ENCODE measurements around the gene THADA.

THADA gene

GRCh38 chr2:43250015-43250414 is 345.8 kb downstream of the THADA start:
- no peak for DNase-seq (ENCODE audit: low read depth in 2 of 2)

- no peak for DNase-seq (ENCODE audit: low read depth in 2 of 2)
Measured at GRCh38 chr2:43248621-43249020, 347.2 kb downstream of the THADA start.

- DNase-seq (ENCODE audit: low read depth in 2 of 2): no peak
Measured at GRCh38 chr2:43246641-43247040, 349.2 kb downstream of the THADA start.

GRCh38 chr2:43241558-43241957 is 354.3 kb downstream of the THADA start:
- DNase-seq (ENCODE audit: low read depth in 2 of 2): no peak

- DNase-seq (ENCODE audit: low read depth in 2 of 2): no peak
Measured at GRCh38 chr2:43240766-43241150, 355.1 kb downstream of the THADA start.

- DNase-seq (ENCODE audit: low read depth in 2 of 2): no peak
Measured at GRCh38 chr2:43239981-43240765, 355.7 kb downstream of the THADA start.

GRCh38 chr2:43238813-43239212 is 357.0 kb downstream of the THADA start:
- DNase-seq (ENCODE audit: low read depth in 2 of 2): no peak

GRCh38 chr2:43238176-43238575 is 357.7 kb downstream of the THADA start:
- DNase-seq (ENCODE audit: low read depth in 2 of 2): no peak

GRCh38 chr2:43233218-43234212 is 362.3 kb downstream of the THADA start:
- no peak for DNase-seq (ENCODE audit: low read depth in 2 of 2)

- no peak for DNase-seq (ENCODE audit: low read depth in 2 of 2)
Measured at GRCh38 chr2:43230951-43231827, 364.6 kb downstream of the THADA start.

GRCh38 chr2:43230351-43230885 is 365.4 kb downstream of the THADA start:
- DNase-seq (ENCODE audit: low read depth in 2 of 2): no peak

- no peak for DNase-seq (ENCODE audit: low read depth in 2 of 2)
Measured at GRCh38 chr2:43228756-43229659, 366.8 kb downstream of the THADA start.

- DNase-seq (ENCODE audit: low read depth in 2 of 2): no peak
Measured at GRCh38 chr2:43228321-43228751, 367.5 kb downstream of the THADA start.

- no peak for DNase-seq (ENCODE audit: low read depth in 2 of 2)
Measured at GRCh38 chr2:43227830-43228281, 368.0 kb downstream of the THADA start.

GRCh38 chr2:43226955-43227829 is 368.6 kb downstream of the THADA start:
- DNase-seq (ENCODE audit: low read depth in 2 of 2): peak; percentile 47 to 64

- DNase-seq (ENCODE audit: low read depth in 2 of 2): peak; percentile 92 to 93
Measured at GRCh38 chr2:43226558-43226954, 369.3 kb downstream of the THADA start, which contains the start of gene ZFP36L2. Gene ZFP36L2, minus strand, starts transcription at chr2:43226606. Its CDS starts 291 bp downstream, at chr2:43226315.

GRCh38 chr2:43225788-43226557 is 369.9 kb downstream of the THADA start:
- DNase-seq (ENCODE audit: low read depth in 2 of 2): peak; percentile 43 to 56

GRCh38 chr2:43225093-43225787 is 370.6 kb downstream of the THADA start:
- DNase-seq (ENCODE audit: low read depth in 2 of 2): peak; percentile 43 to 45
